H1 (cell line): ENCODE measurements around the gene GPR37. TPM values are rescaled to one million over a fixed set of nuclear protein-coding genes. Genes with fewer than 3 reads are reported as not detected.

Experiments used
- BCL11A ChIP-seq, 2 experiments: IDR thresholded peaks; one replicate each; pipeline ENCODE4 v1.6.1; 2011; ENCODE audit warnings: low read depth in 2 of 2, low read length in 2 of 2, mild to moderate bottlenecking in 2 of 2
- polyA plus RNA-seq, 7 experiments: library from polyadenylated mRNA; depleted of rRNA in 3 of 7; stranded (reverse) in 5 of 7; unstranded in 2 of 7; fragments of >200 nt in 5 of 7; fragments of 200-250 nt in 2 of 7; gene quantifications; 1 replicate in 5 of 7; 2 replicates in 1 of 7; 4 replicates in 1 of 7; pipeline versions ENCODE4 v1.2.1 to v1.2.3, GENCODE V29; 2011 to 2013; ENCODE audit warnings: missing spikeins in 2 of 7, mixed read lengths in 2 of 7
- total RNA-seq: library from RNA; stranded (reverse); fragmentation: NEBNext Ultra II Directional; extraction: Animal tissue kit (Norgen Biotek cat#: 25700); gene quantifications from 2 replicates; pipeline ENCODE4 v1.2.1, GENCODE V29; 2021
- TF ChIP-seq, protein P1 (sequence below): IDR thresholded peaks from 2 replicates; pipeline ENCODE4 v1.6.1; 2011; ENCODE audit warnings: low read depth, mild to moderate bottlenecking, low read length; ENCODE audit not compliant: insufficient read depth

The GPR37 gene
- total and polyA plus RNA-seq, 2 of the 8 experiments (the other 6 are each of a cell fraction or from before 2014, with no cell fraction given), result 1.5 to 17.4 TPM

DNA sequence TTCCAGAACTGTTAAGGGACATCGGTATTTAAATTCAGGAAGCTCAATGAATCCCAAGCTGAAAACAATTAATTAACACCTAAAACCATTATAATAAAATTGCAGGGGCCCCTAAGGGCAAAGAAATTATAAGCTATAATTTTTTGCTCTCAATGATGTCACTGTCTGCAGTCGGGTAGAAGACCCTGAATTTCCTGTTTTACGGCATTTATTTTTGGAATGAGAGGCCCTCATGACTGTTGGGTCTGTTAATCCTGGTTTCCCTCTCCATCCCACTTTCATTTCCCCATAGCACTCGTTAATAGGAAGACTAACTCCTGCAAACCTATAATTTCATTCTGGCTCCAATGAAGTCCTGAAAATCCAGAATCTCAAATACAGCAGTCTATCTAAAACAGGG, 25.8 kb upstream of the GPR37 start (continued):
- TF ChIP-seq, protein P1, sequence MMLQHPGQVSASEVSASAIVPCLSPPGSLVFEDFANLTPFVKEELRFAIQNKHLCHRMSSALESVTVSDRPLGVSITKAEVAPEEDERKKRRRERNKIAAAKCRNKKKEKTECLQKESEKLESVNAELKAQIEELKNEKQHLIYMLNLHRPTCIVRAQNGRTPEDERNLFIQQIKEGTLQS, result no peak
- TF ChIP-seq BCL11A (IDR thresholded peaks at IDR 0.05; ENCODE audit: low read depth in 2 of 2, low read length in 2 of 2), result no peak
